Activated CD4-positive, alpha-beta T cell treated with anti-CD3 and anti-CD28 coated beads, Interleukin-2, Interleukin-4, amounts not matched to agents 100 ng/mL and 50 ng/mL, durations not matched to agents 16 hours and 8 hours (primary cell): ENCODE data around the gene GBE1.
"Not testable (repeated sequence)": the region's sequence is repeated elsewhere in the genome, so short reads cannot be mapped to it uniquely, and the experiment has no call there.

Experiments used
- DNase-seq: peaks from one replicate; pipeline ENCODE4 v3.0.0-alpha.2; 2020; ENCODE audit warnings: low spot score

Gene GBE1

DNA sequence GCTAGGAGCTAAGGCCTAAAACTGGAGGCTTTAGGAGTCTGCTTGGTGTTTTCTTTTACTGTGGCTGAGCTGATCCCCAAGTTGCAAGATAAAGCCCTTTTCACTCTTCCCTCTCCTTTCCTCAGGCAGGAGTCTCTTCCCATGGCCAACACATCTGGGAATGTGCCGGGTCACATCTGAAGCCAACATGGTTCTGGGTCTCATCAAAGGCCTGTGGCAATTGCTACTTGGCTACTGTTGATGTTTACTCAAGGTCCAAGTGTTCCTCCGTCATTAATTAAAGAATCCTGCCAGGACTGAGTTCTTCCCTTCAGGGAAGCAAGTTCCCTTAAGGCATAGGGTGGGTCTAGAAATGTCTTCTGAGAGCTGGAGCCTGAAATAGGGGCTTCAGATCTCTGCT lies 230.2 kb downstream of the GBE1 start:
- no peak for DNase-seq

DNA sequence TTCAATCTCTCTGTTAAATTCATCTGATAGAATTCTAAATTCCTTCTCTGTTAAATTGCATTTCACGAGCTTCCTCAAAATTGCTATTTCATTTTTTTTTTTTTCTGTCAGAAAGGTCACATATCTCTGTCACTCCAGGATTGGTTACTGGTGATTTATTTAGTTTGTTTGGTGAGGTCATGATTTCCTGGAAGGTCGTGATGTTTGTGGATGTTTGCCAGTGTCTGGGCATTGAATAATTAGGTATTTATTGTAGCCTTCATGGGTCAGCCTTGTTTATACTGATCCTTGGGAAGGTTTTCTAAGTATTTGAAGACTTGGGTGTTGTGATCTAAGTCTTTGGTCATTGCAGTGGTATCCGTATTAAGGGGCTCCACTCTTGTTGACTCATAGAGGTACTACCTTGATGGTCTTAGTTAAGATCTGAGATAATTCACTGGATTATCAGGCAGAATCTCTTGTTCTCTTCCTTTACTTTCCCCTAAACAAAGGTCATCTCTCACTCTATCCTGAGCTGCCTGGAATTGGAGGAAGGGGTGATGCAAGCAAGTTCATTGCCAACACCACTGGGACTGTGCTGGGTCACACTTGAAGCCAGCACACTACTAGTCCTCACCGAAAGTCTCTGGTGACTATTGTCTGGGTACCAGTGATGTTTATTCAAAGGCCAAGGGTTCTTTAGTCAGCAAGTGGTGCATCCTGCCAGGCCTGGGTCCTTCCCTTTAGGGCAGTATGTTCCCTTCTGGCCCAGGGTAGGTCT lies 231.1 kb downstream of the GBE1 start:
- no peak for DNase-seq

- no peak for DNase-seq
These were observed 239.6 kb downstream of the GBE1 start for GRCh38 chr3:81521855-81522254.

DNA sequence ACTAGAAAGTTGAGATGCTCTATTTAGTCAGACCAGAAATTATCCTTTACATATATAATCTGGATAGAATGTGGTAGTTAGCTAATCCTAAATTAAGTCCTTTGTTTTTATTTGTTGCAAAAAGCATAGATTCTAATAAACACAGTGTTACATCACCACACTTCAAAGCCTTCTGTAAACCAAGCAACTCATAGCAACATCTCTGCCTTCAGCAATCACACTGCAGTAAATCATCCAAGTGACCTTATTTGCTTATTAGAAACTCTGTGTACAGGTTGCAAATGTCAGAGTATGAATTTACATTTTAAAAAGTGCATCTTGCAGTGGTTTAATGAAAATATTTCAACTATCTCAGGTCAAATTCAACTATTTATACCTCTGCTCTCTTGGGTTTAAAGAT lies 242.5 kb downstream of the GBE1 start:
- DNase-seq, result no peak

DNA sequence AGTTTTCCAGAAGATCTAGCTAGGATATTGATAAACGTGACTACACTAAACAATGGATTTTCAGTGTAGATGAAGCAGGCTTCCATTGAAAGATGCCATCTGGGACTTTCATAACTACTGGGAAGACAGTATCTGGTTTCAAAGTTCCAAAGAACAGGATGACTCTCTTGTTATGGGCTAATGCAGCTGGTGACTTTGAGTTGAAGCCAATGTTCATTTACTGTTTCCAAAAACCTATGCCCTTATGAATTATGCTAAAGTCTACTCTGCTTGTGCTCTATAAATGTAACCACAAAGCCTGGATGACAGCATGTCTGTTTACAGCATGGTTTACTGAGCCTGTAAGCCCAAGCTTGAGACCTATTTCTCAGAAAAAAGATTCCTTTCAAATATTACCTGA lies 245.4 kb downstream of the GBE1 start:
- no peak for DNase-seq

- DNase-seq, result no peak
These were observed 247.9 kb downstream of the GBE1 start for GRCh38 chr3:81513591-81513990.

GRCh38 chr3:81503026-81503425 lies 258.4 kb downstream of the GBE1 start:
- DNase-seq, result no peak

GRCh38 chr3:81502236-81502635 lies 259.2 kb downstream of the GBE1 start:
- DNase-seq, result no peak

DNA sequence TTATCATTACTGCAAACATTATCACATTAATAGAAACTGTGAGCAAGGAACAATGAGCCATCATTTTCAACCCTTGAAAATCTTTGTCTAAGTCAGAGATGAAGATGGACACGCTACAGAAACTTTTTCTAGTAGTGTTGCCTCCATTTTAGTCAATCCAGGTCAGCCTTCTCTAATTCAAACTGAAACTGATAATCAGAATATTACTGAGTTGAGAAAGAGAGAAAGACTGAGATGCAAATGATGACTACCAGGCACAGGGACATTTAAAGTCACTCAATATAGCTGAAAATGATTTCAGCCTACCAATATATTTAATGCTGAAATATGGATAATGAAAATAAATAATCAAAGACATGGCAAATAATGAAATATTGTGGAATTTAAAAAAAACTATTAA lies 261.4 kb downstream of the GBE1 start:
- DNase-seq, result no peak

DNA sequence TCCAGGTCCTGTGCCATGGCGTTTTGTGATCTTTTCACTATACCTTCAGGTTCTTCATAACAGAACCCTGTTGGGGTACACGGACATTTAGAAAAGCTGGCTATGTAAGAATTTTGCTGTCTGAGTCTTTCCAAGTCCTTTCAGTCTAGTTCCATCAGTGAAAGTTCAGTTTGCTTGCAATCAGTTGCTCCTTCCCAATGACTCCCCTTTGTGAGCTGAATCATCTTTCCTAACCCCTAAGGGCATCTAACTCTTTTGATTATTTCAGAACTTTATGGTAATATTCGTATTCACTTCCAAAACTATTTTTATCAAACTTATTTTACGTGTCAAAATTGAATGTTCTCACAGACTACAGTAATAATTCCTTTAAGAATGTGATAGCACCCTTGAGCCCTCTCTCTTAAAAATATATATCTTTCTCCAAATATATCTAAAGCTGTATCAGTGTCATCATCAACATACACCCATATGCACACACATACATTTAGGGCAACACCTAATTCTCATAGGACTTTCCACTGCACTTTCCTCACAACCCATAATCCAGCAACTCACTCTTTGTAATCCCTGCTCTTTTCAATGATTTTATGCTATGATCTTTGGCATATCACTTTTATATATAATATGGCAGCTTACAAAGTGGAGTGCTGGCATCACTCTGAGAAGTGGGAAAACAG lies 263.7 kb downstream of the GBE1 start:
- DNase-seq, result no peak

DNA sequence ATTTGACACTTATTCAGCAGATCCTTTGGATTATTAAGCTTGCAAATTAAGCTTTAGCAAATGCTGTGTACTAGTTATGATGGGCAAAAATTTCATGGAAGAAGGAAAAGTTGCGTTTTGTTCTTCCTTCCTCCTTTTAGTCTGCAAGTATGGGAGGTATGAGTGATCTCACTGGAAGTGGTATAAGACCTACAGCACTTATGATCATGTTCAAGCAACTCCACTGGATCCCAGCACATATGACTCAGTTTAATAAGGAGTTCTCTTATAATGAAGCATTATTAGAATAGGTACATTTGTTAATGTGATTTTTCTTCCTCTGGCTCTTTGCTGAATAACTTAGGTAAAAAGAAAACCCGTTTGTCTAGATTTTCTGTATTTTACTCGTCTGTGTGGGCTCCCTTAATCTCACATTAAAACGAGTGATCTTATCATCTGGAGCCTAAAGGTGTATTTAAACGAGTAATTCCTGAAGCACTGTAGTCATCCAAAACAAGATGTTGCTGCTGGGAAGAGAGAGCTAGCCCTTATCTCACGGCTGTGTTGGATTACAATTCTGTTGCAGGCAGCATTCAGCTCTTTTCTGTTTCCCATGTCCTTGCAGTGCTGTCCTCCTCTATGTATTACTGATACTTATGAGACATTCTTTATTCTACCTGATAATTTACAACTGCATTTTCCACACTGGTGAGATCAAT lies 264.9 kb downstream of the GBE1 start:
- DNase-seq, result no peak

DNA sequence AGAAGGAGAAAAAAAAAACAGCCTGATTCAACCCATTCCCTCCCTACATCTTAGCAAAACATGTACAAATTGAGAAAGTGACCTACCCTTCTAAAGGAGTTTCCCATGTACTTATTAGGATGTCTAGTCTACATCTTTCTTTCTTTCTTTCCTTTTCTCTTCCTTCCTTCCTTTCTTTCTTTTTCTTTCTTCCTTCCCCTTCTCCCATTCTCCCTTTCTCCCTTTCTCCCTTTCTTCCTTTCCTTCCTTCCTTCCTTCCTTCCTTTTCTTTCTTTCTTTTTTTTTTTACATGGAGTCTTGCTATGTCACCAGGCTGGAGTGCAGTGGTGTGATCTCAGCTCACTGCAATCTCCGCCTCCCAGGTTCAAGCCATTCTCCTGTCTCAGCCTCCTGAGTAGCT lies 269.0 kb downstream of the GBE1 start:
- DNase-seq, result not testable (repeated sequence)

DNA sequence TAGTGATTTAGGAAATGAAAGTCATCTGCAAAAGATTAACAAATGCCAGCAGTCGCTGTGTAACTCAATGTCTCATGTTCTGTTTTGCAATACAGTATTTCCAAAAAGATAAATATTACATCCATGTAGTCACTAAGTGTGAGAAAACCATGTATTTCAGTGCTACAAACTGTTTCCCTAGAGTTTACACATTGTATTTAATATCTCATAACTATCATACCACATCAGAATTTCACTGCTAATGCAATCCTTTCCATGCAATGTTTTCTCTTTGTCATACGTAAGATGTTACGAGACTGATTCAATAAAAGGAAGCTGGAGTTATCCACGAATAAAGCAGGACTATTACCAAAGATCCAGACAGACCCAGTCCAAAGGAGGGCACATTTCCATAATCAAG lies 269.4 kb downstream of the GBE1 start:
- DNase-seq, result no peak

GRCh38 chr3:81490541-81491288 lies 270.7 kb downstream of the GBE1 start:
- peak; percentile 82 for DNase-seq

DNA sequence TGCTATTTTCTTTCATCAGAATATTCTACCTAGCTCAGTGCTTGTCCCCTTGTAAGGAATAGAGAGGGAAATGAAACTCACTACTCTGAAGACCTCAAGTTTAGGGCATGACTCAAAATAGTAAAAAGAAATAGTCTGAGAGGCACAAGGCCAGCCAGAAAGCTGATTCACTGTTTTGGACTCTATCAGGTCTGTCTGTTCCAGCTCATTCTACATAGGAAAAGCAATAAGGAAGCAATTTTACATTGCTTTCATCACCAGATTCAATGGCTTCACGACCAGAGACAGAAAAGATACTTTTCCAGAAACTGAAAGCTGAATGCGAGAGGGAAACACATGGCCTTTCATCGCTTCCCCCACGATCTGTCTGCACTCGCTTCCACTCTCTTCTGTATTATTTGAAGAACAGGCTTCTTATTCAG lies 276.0 kb downstream of the GBE1 start:
- DNase-seq, result no peak

DNA sequence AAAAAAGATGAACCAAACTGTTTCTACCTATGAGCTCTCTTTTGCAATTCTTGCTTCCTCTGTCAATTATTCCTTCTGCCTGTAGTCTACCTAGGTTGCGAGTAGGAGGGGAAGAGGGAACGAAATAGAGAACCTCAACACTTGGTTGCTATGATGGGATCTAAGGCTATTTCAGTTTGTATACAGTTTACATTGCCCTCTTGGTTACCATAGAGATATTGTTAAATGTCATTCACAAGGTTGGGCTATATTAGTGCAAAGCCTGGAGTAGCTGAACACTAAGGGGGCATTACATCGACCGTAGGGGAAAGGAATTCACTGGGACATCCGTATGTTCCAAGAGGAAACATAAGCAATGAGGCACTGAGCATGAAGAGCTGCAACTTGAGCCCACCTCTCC lies 276.9 kb downstream of the GBE1 start:
- DNase-seq, result no peak

- DNase-seq, result no peak
These were observed 278.4 kb downstream of the GBE1 start for GRCh38 chr3:81483046-81483445.

- DNase-seq, result no peak
These were observed 283.7 kb downstream of the GBE1 start for GRCh38 chr3:81477740-81478139.

DNA sequence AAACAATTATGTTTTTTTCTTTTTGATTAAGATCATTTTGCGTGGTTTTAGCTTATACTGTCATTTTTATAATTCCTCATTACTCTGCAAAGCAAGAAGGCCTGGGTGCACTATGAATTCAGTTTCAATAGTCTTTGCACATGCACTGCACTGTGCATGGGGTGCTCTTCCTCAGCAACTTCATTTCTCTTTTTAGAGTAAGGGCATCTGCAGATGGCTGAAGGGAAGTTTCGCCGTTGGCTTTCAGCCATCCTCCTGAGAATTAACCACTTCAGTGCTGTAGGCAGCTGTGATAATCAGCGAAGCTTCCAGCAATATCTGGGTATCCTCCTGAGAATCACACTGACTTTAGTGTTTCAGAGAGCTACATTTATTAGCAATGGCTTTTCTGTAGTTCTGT lies 284.8 kb downstream of the GBE1 start:
- DNase-seq, result no peak

GRCh38 chr3:81472600-81473362 lies 288.7 kb downstream of the GBE1 start:
- no peak for DNase-seq

DNA sequence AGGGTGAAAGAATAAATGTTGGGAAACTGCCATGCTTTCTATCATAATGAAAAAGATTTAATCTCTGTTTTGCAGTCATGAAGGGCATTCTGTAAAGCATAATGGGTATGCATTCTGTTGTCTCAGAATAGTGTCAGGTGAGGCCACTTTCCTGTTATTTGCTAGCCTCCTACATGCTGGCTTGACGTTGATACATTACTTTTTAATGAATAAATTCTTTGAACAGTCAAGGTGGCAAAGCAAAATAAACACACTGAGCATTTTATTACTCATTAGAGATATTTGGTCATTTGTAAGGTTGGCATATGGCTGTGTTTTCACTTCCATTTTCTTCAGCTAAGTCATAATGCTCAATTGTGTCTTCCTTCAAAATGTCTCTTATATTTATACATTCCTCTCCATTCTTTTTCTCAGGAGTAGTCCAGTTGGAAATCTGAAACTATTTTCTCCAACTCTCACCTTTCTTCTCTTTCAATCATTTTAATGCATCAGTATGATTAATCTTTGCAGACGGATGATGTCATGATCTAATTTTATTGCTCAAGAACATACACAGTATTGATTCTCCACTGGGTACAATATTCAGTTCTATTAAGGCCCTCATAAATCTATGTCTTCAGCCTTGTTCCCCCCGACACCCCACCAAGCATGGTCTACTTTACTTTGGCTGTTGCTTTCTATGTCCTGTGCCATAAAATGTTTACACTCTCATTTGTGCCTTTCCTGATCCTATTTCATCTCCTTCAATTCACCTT lies 290.7 kb downstream of the GBE1 start:
- DNase-seq, result no peak
